Activated B cell treated with CpG ODN at 0.5 μM for 24 hours (primary cell): ENCODE results near the gene SEMA3F. TPM values are rescaled to one million over a fixed set of nuclear protein-coding genes. Genes with fewer than 3 reads are reported as not detected.
"Not testable (repeated sequence)": the region's sequence is repeated elsewhere in the genome, so short reads cannot be mapped to it uniquely, and the experiment has no call there.

ENCODE experiments used
- ATAC-seq: fragments of 200-7000 bp; cut with Tn5 transposase; one replicate; pipeline ENCODE4 v1.10.0; 2021; ENCODE audit warnings: low read depth, mild to moderate bottlenecking, moderate library complexity
- CTCF ChIA-PET: fragments of 350-600 bp; sonication (Branson Sonifier 250); formaldehyde crosslinking; loops from one replicate; lab custom pipeline; 2021; ENCODE audit warnings: antibody characterized with exemption; lab: Charles Lee
- POLR2A ChIA-PET: fragments of 350-600 bp; sonication (Branson Sonifier 250); formaldehyde crosslinking; loops from one replicate; lab custom pipeline; 2021; ENCODE audit warnings: antibody characterized with exemption; lab: Charles Lee
- DNase-seq: peaks from one replicate; pipeline ENCODE4 v3.0.0; 2022
- H3K27ac Mint-ChIP-seq: one replicate; pipeline ENCODE4 v1.8.0; 2020; ENCODE audit warnings: mixed read lengths
- H3K27me3 Mint-ChIP-seq: one replicate; pipeline ENCODE4 v1.8.0; 2021; ENCODE audit warnings: mixed read lengths
- H3K36me3 Mint-ChIP-seq: one replicate; pipeline ENCODE4 v1.8.0; 2021; ENCODE audit warnings: low read depth, mixed read lengths
- H3K4me1 Mint-ChIP-seq: one replicate; pipeline ENCODE4 v1.8.0; 2021; ENCODE audit warnings: mixed read lengths
- H3K4me3 Mint-ChIP-seq: one replicate; pipeline ENCODE4 v1.8.0; 2020; ENCODE audit warnings: mild to moderate bottlenecking, mixed read lengths
- H3K9me3 Mint-ChIP-seq: one replicate; pipeline ENCODE4 v1.8.0; 2020; ENCODE audit warnings: mixed read lengths
- CTCF ChIP-seq: fragments of 200-600 bp; IDR thresholded peaks from one replicate; pipeline ENCODE4 v1.8.0; 2022; ENCODE audit warnings: antibody characterized with exemption, mild to moderate bottlenecking
- intact Hi-C: fragments of 100-400 bp; cut with micrococcal nuclease; formaldehyde crosslinking; loops from one replicate; pipeline ENCODE4 v1.15.1; 2024
- total RNA-seq: library from RNA; stranded (reverse); gene quantifications from 2 replicates; pipeline ENCODE4 v1.2.3, GENCODE V29; 2022

SEMA3F gene
- total RNA-seq, 1 donor from 2014 or later = not detected

GRCh38 chr3:50224639-50225038 lies 69.5 kb downstream of the SEMA3F start:
- H3K4me1 Mint-ChIP-seq = peaks cover 24% of the 10 kb centered on the region
- H3K27ac Mint-ChIP-seq = no peak overlapping the region
- TF ChIP-seq CTCF = no peak
- H3K36me3 Mint-ChIP-seq = no peaks in the 10 kb centered on the region
- ChIA-PET CTCF (interaction anchor here (0.8 to 7.3 kb wide), 6 partner anchors 9 to 105 kb away, joined by 3 to 100 read pairs (median 5); partner anchors contain the start of genes GNAI2 and GNAT1), POLR2A (interaction anchor here (0.6 to 0.7 kb wide), 2 partner anchors 11 to 23 kb away, joined by 4 read pairs; partner anchors contain the start of gene GNAI2)
- peaks cover 5% of the 10 kb centered on the region for H3K27me3 Mint-ChIP-seq
- DNase-seq (no peak), ATAC-seq (no peak)
- intact Hi-C loops = loop anchor here (10.0 kb wide), 1 partner anchor 390 kb away; the partner anchor contains the start of genes CISH and MAPKAPK3
- no peaks in the 10 kb centered on the region for H3K9me3 Mint-ChIP-seq
- peak overlapping the region; percentile 19 for H3K4me3 Mint-ChIP-seq

- POLR2A ChIA-PET = interaction anchor here (0.7 to 6.3 kb wide), 11 partner anchors 10 to 1748 kb away, joined by 3 to 66 read pairs (median 6); partner anchors contain the start of genes ABHD14A, GNAI2, HEMK1 and IFRD2
- Mint-ChIP-seq H3K4me1 (peaks cover 40% of the 10 kb centered on the region), H3K9me3 (no peaks in the 10 kb centered on the region), H3K27ac (peak overlapping the region; percentile 88), H3K27me3 (peaks cover 5% of the 10 kb centered on the region), H3K36me3 (no peaks in the 10 kb centered on the region), H3K4me3 (peak overlapping the region; percentile 94)
- CTCF ChIA-PET = interaction anchor here (0.7 to 8.1 kb wide), 10 partner anchors 13 to 71 kb away, joined by 3 to 104 read pairs (median 5); partner anchors contain the start of genes GNAI2 and GNAT1
- DNase-seq = peak; percentile 54
- intact Hi-C loops = loop anchor here (1.0 to 10.0 kb wide), 11 partner anchors 11 to 524 kb away; partner anchors contain the start of genes CISH, HYAL3, IFRD2 and MAPKAPK3
- no peak for TF ChIP-seq CTCF
- ATAC-seq = peak; percentile 20
Observed at GRCh38 chr3:50226888-50227389, 71.8 kb downstream of the SEMA3F start.

- Mint-ChIP-seq H3K4me1 (peaks cover 40% of the 10 kb centered on the region), H3K27me3 (peaks cover 5% of the 10 kb centered on the region), H3K9me3 (no peaks in the 10 kb centered on the region), H3K27ac (peak overlapping the region; percentile 88), H3K4me3 (peak overlapping the region; percentile 94), H3K36me3 (no peaks in the 10 kb centered on the region)
- POLR2A ChIA-PET = interaction anchor here (0.9 to 6.3 kb wide), 9 partner anchors 10 to 389 kb away, joined by 3 to 66 read pairs (median 6); partner anchors contain the start of genes GNAI2, HEMK1, IFRD2 and MAPKAPK3
- ATAC-seq (peak; percentile 81), DNase-seq (peak; percentile 93)
- intact Hi-C loops = loop anchor here (1.0 to 10.0 kb wide), 8 partner anchors 11 to 387 kb away; partner anchors contain the start of genes CISH, HYAL3, IFRD2 and MAPKAPK3
- CTCF ChIA-PET = interaction anchor here (1.2 to 8.1 kb wide), 6 partner anchors 13 to 37 kb away, joined by 3 to 104 read pairs (median 42); partner anchors contain the start of genes GNAI2 and GNAT1
- TF ChIP-seq CTCF = peak; percentile 92
Observed at GRCh38 chr3:50227390-50228183, 72.5 kb downstream of the SEMA3F start.

- ChIA-PET POLR2A (interaction anchor here (0.7 to 6.3 kb wide), 7 partner anchors 9 to 1206 kb away, joined by 3 to 66 read pairs (median 6); partner anchors contain the start of genes GNAI2, HEMK1, IFRD2 and MAPKAPK3), CTCF (interaction anchor here (7.3 to 8.1 kb wide), 2 partner anchors 12 to 20 kb away, joined by 76 to 104 read pairs; partner anchors contain the start of gene GNAI2)
- peak overlapping the region; percentile 87 for H3K27ac Mint-ChIP-seq
- ATAC-seq, DNase-seq, H3K9me3 Mint-ChIP-seq, H3K36me3 Mint-ChIP-seq, H3K27me3 Mint-ChIP-seq: not testable (repeated sequence)
- peak overlapping the region; percentile 94 for H3K4me3 Mint-ChIP-seq
- peaks cover 43% of the 10 kb centered on the region for H3K4me1 Mint-ChIP-seq
- intact Hi-C loops = loop anchor here (10.0 kb wide), 1 partner anchor 387 kb away; the partner anchor contains the start of genes CISH and MAPKAPK3
Observed at GRCh38 chr3:50228184-50228763, 73.2 kb downstream of the SEMA3F start.

GRCh38 chr3:50229490-50229889 lies 74.4 kb downstream of the SEMA3F start:
- Mint-ChIP-seq H3K4me3 (no peak overlapping the region), H3K36me3 (no peaks in the 10 kb centered on the region), H3K9me3 (no peaks in the 10 kb centered on the region), H3K4me1 (peaks cover 46% of the 10 kb centered on the region), H3K27ac (peak overlapping the region; percentile 66), H3K27me3 (peaks cover 2% of the 10 kb centered on the region)
- ChIA-PET CTCF (interaction anchor here (7.3 to 8.1 kb wide), 2 partner anchors 11 to 19 kb away, joined by 76 to 104 read pairs; partner anchors contain the start of gene GNAI2), POLR2A (interaction anchor here (0.6 to 6.3 kb wide), 4 partner anchors 8 to 439 kb away, joined by 3 to 66 read pairs (median 46); partner anchors contain the start of gene GNAI2)
- no peak for TF ChIP-seq CTCF
- DNase-seq (no peak), ATAC-seq (no peak)
- intact Hi-C loops = loop anchor here (10.0 kb wide), 1 partner anchor 385 kb away; the partner anchor contains the start of genes CISH and MAPKAPK3
